GM13976 (cell line): Measurements from ENCODE around the gene BCDIN3D.

Source experiments
- DNase-seq: peaks from one replicate; pipeline ENCODE4 v3.0.0; 2012; ENCODE audit warnings: low spot score
- CTCF ChIP-seq: IDR thresholded peaks from 2 replicates; pipeline ENCODE4 v1.5.1; 2012; ENCODE audit warnings: borderline replicate concordance, mild to moderate bottlenecking; ENCODE audit not compliant: insufficient read depth; ENCODE audit errors: extremely low read depth, missing control alignments, control extremely low read depth
- in situ Hi-C: fragments of 300-500 bp; cut with MboI; formaldehyde crosslinking; loops from one replicate; pipeline ENCODE4 v1.12.0; 2022; ENCODE audit warnings: low sequenced_read_pairs, mixed read lengths, inconsistent platforms; ENCODE audit not compliant: unreplicated experiment

BCDIN3D gene

DNA sequence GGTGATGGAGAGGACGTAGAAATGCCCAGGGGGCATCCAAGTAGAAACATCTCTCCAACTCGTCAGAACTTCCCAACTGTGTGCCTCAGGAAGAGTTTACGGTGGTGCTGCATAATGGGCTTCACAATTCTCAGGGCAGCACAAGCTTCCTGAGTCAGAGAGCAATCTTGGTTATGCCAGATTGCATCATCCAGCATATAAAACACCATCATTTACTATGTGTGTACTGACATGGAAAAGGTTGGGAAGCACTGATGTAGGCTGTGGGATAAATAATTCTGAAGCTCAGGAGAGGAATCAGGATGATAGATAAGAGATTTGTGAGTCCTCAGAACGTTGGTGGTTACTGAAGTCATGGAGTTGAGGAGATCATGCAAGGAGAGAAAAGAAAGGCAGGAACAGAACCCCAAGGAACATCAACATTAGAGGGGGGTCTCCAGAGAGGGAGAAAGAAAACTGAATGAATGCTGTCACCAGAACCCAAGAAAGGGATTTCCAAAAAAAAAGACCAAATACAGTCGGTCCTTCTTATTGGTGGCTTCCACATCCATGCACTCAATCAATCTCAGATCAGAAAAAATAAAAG, 10.0 kb downstream of the BCDIN3D start:
- no peak for DNase-seq
- in situ Hi-C loops: no loop called here
- TF ChIP-seq CTCF: no peak

- in situ Hi-C loops: no loop called here
- DNase-seq: no peak
- TF ChIP-seq CTCF: no peak
Observed at GRCh38 chr12:49831717-49832116, 11.2 kb downstream of the BCDIN3D start.

- in situ Hi-C loops: no loop called here
- TF ChIP-seq CTCF: no peak
- peak; percentile 99 for DNase-seq
Observed at GRCh38 chr12:49828133-49829091, 14.5 kb downstream of the BCDIN3D start, which contains the start of gene NCKAP5L. NCKAP5L (minus strand) TSS chr12:49828413; CDS start chr12:49804044, 24,369 bp downstream.

GRCh38 chr12:49827401-49828099, 15.4 kb downstream of the BCDIN3D start:
- in situ Hi-C loops: no loop called here
- no peak for TF ChIP-seq CTCF
- peak; percentile 77 for DNase-seq

GRCh38 chr12:49827051-49827400, 15.9 kb downstream of the BCDIN3D start:
- in situ Hi-C loops: no loop called here
- TF ChIP-seq CTCF: no peak
- no peak for DNase-seq

- in situ Hi-C loops: no loop called here
- no peak for TF ChIP-seq CTCF
- DNase-seq: no peak
Observed at GRCh38 chr12:49825971-49826421, 16.9 kb downstream of the BCDIN3D start.
